HUES64 (cell line): ENCODE measurements around the gene SCFD2.
"Not testable (repeated sequence)": the region's sequence is repeated elsewhere in the genome, so short reads cannot be mapped to it uniquely, and the experiment has no call there.

Experiments
- H3K27ac ChIP-seq: 2 replicates; pipeline ENCODE4 v1.7.0; 2013; ENCODE audit warnings: low read depth, low read length, inconsistent platforms
- H3K27me3 ChIP-seq: 2 replicates; pipeline ENCODE4 v1.6.1; 2013; ENCODE audit warnings: mild to moderate bottlenecking, low read length; ENCODE audit not compliant: insufficient read depth
- H3K36me3 ChIP-seq: 2 replicates; pipeline ENCODE4 v1.6.1; 2013; ENCODE audit warnings: mild to moderate bottlenecking, low read length; ENCODE audit not compliant: insufficient read depth
- H3K4me1 ChIP-seq: 2 replicates; pipeline ENCODE4 v1.6.1; 2013; ENCODE audit warnings: mild to moderate bottlenecking, low read length, moderate library complexity; ENCODE audit not compliant: insufficient read depth
- H3K4me3 ChIP-seq: 2 replicates; pipeline ENCODE4 v1.5.1; 2013; ENCODE audit warnings: mild to moderate bottlenecking, low read length, moderate library complexity
- H3K9ac ChIP-seq: 2 replicates; pipeline ENCODE4 v1.6.1; 2013; ENCODE audit warnings: mild to moderate bottlenecking, low read depth, low read length
- H3K9me3 ChIP-seq: 2 replicates; pipeline ENCODE4 v1.6.1; 2013; ENCODE audit warnings: low read depth, low read length; ENCODE audit not compliant: insufficient read depth
- WGBS: fragments of 150-250, 120-280 bp; methylation state at CpG from one replicate; pipeline ENCODE4 v1.1.7; 2013; ENCODE audit warnings: missing lambda C conversion rate; 5-methylcytosine and 5-hydroxymethylcytosine counted together

SCFD2 gene

DNA sequence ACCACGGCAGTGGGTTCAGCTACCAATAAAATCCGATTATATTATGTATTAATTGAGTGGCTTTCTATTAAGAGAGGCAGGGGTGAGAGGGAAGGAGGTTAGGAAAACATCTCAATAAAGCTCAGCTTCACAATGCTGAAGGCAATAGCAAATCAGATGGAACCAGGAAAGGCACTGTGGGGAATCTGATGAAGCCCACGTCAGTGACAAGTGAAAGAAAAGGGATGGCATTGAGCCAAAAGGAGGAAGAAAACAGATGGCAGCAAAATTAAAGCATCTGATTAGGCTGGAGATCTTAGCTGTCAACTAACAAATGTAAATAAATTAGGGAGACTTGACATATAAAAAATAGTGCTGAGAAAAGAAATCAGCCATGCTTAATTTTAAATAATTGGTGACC lies 322.8 kb downstream of the SCFD2 start:
- Histone ChIP-seq H3K36me3 (no peaks in the 10 kb centered on the region), H3K27ac (no peak overlapping the region), H3K9me3 (no peaks in the 10 kb centered on the region), H3K4me3 (no peak overlapping the region), H3K4me1 (no peaks in the 10 kb centered on the region; the same call in 1 of the 2 replicates), H3K27me3 (no peaks in the 10 kb centered on the region), H3K9ac (no peak overlapping the region)
- 85% methylated on average over 3 of the region's 3 CpGs for WGBS

- Histone ChIP-seq H3K4me1 (no peaks in the 10 kb centered on the region; the same call in 1 of the 2 replicates), H3K27me3 (no peaks in the 10 kb centered on the region), H3K36me3 (no peaks in the 10 kb centered on the region), H3K4me3 (no peak overlapping the region), H3K9ac (no peak overlapping the region), H3K9me3 (no peaks in the 10 kb centered on the region), H3K27ac (no peak overlapping the region)
- WGBS: 80% methylated on average over 1 of the region's 2 CpGs
These were observed 325.0 kb downstream of the SCFD2 start for GRCh38 chr4:53040851-53041250.

GRCh38 chr4:53040459-53040815 lies 325.4 kb downstream of the SCFD2 start:
- Histone ChIP-seq H3K4me1 (no peaks in the 10 kb centered on the region; the same call in 1 of the 2 replicates), H3K27ac (no peak overlapping the region), H3K9ac (no peak overlapping the region), H3K9me3 (no peaks in the 10 kb centered on the region), H3K27me3 (no peaks in the 10 kb centered on the region), H3K36me3 (no peaks in the 10 kb centered on the region), H3K4me3 (no peak overlapping the region)
- 97% methylated on average over 2 of the region's 2 CpGs for WGBS

- Histone ChIP-seq H3K9ac (no peak overlapping the region), H3K9me3 (no peaks in the 10 kb centered on the region), H3K4me3 (no peak overlapping the region), H3K27ac (no peak overlapping the region), H3K4me1 (no peaks in the 10 kb centered on the region; the same call in 1 of the 2 replicates), H3K27me3 (no peaks in the 10 kb centered on the region), H3K36me3 (no peaks in the 10 kb centered on the region)
- 89% methylated on average over 3 of the region's 4 CpGs for WGBS
These were observed 326.0 kb downstream of the SCFD2 start for GRCh38 chr4:53039741-53040458.

DNA sequence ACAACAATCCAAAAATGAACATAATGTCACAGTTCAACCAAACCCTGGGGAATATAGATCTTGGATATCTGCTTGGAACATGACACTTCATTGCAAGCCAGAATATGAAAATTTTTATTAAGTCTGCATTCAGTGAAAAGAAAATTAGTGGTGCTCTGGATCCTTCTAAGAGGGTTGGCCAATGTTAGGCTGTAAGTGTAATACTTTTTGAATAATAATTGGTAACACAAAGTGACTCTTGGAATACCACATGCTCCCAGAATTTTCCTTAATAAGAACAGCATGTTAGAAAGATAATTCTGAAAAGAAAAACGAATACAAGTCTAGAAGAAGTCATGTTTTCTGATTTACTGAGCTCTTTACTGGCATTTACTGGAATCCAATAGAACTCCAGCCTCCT lies 328.0 kb downstream of the SCFD2 start:
- Histone ChIP-seq H3K36me3 (no peaks in the 10 kb centered on the region), H3K9me3 (no peaks in the 10 kb centered on the region), H3K4me1 (no peaks in the 10 kb centered on the region; the same call in 1 of the 2 replicates), H3K9ac (no peak overlapping the region), H3K4me3 (no peak overlapping the region), H3K27ac (no peak overlapping the region), H3K27me3 (no peaks in the 10 kb centered on the region)
- WGBS: 83% methylated on average over 1 of the region's 1 CpG

GRCh38 chr4:53032908-53033307 lies 333.0 kb downstream of the SCFD2 start:
- not testable (repeated sequence) for H3K9ac ChIP-seq, H3K36me3 ChIP-seq, H3K4me3 ChIP-seq, H3K4me1 ChIP-seq, H3K9me3 ChIP-seq, H3K27ac ChIP-seq, H3K27me3 ChIP-seq
- WGBS: no CpG with 5 or more reads among the region's 1 CpG

DNA sequence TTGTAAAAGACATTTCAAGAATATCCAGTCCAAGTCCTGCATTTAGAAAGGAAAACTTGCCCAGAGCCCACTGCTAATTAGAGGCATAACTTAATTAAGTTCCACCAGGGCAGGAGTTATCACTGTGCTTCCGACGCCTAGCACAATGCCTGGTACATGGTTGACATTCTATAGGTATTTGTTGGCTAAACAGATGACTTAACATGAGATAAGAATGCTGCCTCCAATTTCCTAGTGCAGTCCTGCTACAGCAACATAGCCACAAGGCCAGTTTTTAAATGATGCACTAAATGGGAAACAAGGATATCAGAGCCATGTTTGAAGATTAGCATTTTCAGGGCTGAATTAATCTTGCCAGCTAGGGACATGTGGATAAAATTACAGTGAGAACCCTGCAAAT lies 339.6 kb downstream of the SCFD2 start:
- H3K4me1 ChIP-seq: 0 out of 2 replicates have a peak, but pooled peaks cover 5% of the 10 kb centered on the region
- H3K27me3 ChIP-seq: no peaks in the 10 kb centered on the region
- no peak overlapping the region for H3K9ac ChIP-seq
- 84% methylated on average over 2 of the region's 2 CpGs for WGBS
- H3K36me3 ChIP-seq: no peaks in the 10 kb centered on the region
- H3K27ac ChIP-seq: no peak overlapping the region
- H3K9me3 ChIP-seq: no peaks in the 10 kb centered on the region
- no peak overlapping the region for H3K4me3 ChIP-seq

GRCh38 chr4:53023677-53024299 lies 342.1 kb downstream of the SCFD2 start:
- 93% methylated on average over 3 of the region's 3 CpGs for whole genome bisulfite sequencing
- H3K27ac ChIP-seq: no peak overlapping the region
- peaks cover 7% of the 10 kb centered on the region; the same call in 1 of the 2 replicates for H3K4me1 ChIP-seq
- no peaks in the 10 kb centered on the region for H3K27me3 ChIP-seq
- no peaks in the 10 kb centered on the region for H3K9me3 ChIP-seq
- no peak overlapping the region for H3K9ac ChIP-seq
- H3K4me3 ChIP-seq: no peak overlapping the region
- no peaks in the 10 kb centered on the region for H3K36me3 ChIP-seq

DNA sequence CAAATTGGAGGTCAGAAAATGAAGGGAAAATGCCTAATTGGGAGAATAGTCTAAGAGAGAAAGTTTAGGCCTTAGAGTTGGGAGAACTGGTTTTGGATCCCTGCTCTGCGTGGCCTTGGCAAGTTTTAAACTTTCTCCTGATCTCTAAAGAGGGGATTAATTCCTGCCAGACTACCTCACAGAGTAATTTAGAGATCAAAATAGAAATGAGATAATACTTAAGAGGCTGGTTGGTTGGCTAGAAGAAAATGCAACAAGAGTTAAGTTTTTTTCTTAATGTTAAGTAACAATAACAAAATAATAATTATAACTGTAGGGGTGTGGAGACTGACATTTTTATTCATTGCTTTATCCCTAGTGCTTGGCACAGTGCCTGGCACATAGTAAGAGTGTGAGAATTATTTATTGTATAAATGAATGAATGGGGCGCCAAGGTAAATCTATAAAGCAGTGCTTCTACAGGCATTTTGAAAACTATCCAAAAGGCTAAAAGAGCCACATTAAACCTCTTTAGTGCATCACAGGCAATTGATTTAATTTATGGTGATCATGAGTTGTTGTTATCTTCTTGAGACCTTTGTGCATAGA lies 343.3 kb downstream of the SCFD2 start:
- peaks cover 7% of the 10 kb centered on the region; the same call in 1 of the 2 replicates for H3K4me1 ChIP-seq
- no peaks in the 10 kb centered on the region for H3K27me3 ChIP-seq
- H3K36me3 ChIP-seq: no peaks in the 10 kb centered on the region
- H3K4me3 ChIP-seq: no peak overlapping the region
- no peak overlapping the region for H3K9ac ChIP-seq
- H3K27ac ChIP-seq: no peak overlapping the region
- WGBS: 91% methylated on average over 2 of the region's 2 CpGs
- H3K9me3 ChIP-seq: no peaks in the 10 kb centered on the region

DNA sequence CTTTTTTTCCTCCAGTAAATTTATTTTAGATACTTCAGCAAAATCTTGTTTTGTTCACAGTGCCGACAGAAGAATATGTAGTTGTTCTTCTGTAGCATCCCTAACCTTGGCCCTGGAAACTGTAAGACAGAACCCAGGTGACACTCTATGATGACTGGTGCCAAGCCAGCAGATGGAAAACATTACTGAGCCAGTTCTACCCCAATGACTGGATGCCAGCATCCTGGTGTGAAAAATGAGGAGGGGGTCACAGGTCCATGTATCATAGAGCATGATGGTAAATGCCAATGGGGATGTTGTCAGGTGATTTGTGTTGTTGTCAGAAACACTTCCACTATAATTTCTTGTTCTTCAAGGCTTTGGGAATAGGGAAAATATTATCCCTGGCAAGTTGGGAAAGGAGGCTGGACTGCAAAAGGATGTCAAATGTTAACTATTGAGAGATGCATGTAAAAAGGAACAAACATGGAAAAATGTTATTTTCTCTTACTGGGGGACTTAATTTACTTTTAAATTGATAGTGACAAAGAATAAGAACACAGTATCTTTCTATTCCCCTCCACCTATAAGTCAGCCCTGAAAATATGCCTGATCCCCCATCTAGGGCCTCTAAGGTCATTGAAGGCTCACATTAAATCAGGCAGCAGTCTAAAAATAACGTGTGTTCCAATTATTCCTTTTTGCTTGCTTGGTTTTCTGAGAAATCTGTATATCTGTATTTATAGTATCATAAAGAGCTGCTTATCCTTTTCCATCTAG lies 343.9 kb downstream of the SCFD2 start:
- H3K36me3 ChIP-seq: no peaks in the 10 kb centered on the region
- no peak overlapping the region for H3K4me3 ChIP-seq
- WGBS: 98% methylated on average over 2 of the region's 2 CpGs
- no peaks in the 10 kb centered on the region for H3K27me3 ChIP-seq
- peaks cover 7% of the 10 kb centered on the region; the same call in 1 of the 2 replicates for H3K4me1 ChIP-seq
- H3K9me3 ChIP-seq: no peaks in the 10 kb centered on the region
- H3K27ac ChIP-seq: no peak overlapping the region
- no peak overlapping the region for H3K9ac ChIP-seq
